ENCODE results near the gene EEIG1. TPM values are rescaled to one million over a fixed set of nuclear protein-coding genes. Genes with fewer than 3 reads are reported as not detected.

The EEIG1 gene
- total and polyA plus RNA-seq, 9 of the 15 experiments (the other 6 are each of a cell fraction or from before 2014, with no cell fraction given) = 0.17 to 16.7 (median 3.6) TPM

DNA sequence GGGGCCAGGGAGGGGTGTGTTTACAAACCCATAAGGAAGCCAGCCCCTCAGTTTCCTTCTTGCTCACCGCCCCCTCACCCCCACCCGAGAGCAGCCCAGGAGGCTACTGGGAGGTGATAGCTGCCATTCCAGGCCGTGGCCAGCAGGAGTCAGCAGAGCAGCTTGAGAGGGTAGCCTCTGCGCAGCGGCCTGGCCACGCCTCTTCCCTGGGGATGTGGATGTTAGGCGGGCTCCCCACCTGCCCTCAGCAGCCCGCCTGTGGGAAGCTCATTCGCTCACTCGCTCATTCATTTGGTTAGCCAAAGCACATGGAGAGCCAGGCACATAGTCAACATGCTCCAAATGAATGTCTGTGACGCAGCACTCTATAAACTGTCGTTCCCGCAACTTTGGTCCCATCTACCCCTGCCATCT, 37.1 kb downstream of the EEIG1 start (continued):
- TF ChIP-seq, protein P1, sequence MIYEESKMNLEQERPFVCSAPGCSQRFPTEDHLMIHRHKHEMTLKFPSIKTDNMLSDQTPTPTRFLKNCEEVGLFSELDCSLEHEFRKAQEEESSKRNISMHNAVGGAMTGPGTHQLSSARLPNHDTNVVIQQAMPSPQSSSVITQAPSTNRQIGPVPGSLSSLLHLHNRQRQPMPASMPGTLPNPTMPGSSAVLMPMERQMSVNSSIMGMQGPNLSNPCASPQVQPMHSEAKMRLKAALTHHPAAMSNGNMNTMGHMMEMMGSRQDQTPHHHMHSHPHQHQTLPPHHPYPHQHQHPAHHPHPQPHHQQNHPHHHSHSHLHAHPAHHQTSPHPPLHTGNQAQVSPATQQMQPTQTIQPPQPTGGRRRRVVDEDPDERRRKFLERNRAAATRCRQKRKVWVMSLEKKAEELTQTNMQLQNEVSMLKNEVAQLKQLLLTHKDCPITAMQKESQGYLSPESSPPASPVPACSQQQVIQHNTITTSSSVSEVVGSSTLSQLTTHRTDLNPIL (CRISPR knock-in tag; IDR thresholded peaks at IDR 0.05) = no peak
- TF ChIP-seq CBFB (CRISPR knock-in tag; IDR thresholded peaks at IDR 0.05) (peak; percentile 51; the same call in 1 of the 2 replicates), HLTF (IDR thresholded peaks at IDR 0.05) (no peak), ESRRA (IDR thresholded peaks at IDR 0.05; ENCODE audit: borderline replicate concordance, low read depth) (peak; percentile 52; the same call in 1 of the 2 replicates), NR2C1 (IDR thresholded peaks at IDR 0.05) (no peak), NR2C1 (tag; IDR thresholded peaks at IDR 0.05) (no peak), CHCHD3 (CRISPR knock-in tag; IDR thresholded peaks at IDR 0.05) (no peak), DPF2 (IDR thresholded peaks at IDR 0.05) (no peak), MBD2 (IDR thresholded peaks at IDR 0.05; ENCODE audit: borderline replicate concordance, low read depth) (no peak), FOS (IDR thresholded peaks at IDR 0.05; ENCODE audit: extremely low read depth, insufficient read length) (no peak), RBFOX2 (IDR thresholded peaks at IDR 0.05; ENCODE audit: low read depth, low read length) (no peak), LEF1 (IDR thresholded peaks at IDR 0.05) (no peak), ZNF239 (CRISPR knock-in tag; IDR thresholded peaks at IDR 0.05) (no peak)
- TF ChIP-seq, protein P2, sequence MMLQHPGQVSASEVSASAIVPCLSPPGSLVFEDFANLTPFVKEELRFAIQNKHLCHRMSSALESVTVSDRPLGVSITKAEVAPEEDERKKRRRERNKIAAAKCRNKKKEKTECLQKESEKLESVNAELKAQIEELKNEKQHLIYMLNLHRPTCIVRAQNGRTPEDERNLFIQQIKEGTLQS (IDR thresholded peaks at IDR 0.05) = no peak
- TF ChIP-seq, protein P2 (CRISPR knock-in tag; conservative IDR thresholded peaks at IDR 0.05) = no peak
- TF ChIP-seq, protein P3, sequence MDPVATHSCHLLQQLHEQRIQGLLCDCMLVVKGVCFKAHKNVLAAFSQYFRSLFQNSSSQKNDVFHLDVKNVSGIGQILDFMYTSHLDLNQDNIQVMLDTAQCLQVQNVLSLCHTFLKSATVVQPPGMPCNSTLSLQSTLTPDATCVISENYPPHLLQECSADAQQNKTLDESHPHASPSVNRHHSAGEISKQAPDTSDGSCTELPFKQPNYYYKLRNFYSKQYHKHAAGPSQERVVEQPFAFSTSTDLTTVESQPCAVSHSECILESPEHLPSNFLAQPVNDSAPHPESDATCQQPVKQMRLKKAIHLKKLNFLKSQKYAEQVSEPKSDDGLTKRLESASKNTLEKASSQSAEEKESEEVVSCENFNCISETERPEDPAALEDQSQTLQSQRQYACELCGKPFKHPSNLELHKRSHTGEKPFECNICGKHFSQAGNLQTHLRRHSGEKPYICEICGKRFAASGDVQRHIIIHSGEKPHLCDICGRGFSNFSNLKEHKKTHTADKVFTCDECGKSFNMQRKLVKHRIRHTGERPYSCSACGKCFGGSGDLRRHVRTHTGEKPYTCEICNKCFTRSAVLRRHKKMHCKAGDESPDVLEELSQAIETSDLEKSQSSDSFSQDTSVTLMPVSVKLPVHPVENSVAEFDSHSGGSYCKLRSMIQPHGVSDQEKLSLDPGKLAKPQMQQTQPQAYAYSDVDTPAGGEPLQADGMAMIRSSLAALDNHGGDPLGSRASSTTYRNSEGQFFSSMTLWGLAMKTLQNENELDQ (CRISPR knock-in tag; IDR thresholded peaks at IDR 0.05; ENCODE audit: borderline replicate concordance) = no peak
- TF ChIP-seq, protein P4, sequence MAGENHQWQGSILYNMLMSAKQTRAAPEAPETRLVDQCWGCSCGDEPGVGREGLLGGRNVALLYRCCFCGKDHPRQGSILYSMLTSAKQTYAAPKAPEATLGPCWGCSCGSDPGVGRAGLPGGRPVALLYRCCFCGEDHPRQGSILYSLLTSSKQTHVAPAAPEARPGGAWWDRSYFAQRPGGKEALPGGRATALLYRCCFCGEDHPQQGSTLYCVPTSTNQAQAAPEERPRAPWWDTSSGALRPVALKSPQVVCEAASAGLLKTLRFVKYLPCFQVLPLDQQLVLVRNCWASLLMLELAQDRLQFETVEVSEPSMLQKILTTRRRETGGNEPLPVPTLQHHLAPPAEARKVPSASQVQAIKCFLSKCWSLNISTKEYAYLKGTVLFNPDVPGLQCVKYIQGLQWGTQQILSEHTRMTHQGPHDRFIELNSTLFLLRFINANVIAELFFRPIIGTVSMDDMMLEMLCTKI (IDR thresholded peaks at IDR 0.05; ENCODE audit: partially characterized antibody) = no peak
- TF ChIP-seq, protein P5, sequence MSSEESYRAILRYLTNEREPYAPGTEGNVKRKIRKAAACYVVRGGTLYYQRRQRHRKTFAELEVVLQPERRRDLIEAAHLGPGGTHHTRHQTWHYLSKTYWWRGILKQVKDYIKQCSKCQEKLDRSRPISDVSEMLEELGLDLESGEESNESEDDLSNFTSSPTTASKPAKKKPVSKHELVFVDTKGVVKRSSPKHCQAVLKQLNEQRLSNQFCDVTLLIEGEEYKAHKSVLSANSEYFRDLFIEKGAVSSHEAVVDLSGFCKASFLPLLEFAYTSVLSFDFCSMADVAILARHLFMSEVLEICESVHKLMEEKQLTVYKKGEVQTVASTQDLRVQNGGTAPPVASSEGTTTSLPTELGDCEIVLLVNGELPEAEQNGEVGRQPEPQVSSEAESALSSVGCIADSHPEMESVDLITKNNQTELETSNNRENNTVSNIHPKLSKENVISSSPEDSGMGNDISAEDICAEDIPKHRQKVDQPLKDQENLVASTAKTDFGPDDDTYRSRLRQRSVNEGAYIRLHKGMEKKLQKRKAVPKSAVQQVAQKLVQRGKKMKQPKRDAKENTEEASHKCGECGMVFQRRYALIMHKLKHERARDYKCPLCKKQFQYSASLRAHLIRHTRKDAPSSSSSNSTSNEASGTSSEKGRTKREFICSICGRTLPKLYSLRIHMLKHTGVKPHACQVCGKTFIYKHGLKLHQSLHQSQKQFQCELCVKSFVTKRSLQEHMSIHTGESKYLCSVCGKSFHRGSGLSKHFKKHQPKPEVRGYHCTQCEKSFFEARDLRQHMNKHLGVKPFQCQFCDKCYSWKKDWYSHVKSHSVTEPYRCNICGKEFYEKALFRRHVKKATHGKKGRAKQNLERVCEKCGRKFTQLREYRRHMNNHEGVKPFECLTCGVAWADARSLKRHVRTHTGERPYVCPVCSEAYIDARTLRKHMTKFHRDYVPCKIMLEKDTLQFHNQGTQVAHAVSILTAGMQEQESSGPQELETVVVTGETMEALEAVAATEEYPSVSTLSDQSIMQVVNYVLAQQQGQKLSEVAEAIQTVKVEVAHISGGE (CRISPR knock-in tag; IDR thresholded peaks at IDR 0.05) = no peak
- TF ChIP-seq, protein P6, sequence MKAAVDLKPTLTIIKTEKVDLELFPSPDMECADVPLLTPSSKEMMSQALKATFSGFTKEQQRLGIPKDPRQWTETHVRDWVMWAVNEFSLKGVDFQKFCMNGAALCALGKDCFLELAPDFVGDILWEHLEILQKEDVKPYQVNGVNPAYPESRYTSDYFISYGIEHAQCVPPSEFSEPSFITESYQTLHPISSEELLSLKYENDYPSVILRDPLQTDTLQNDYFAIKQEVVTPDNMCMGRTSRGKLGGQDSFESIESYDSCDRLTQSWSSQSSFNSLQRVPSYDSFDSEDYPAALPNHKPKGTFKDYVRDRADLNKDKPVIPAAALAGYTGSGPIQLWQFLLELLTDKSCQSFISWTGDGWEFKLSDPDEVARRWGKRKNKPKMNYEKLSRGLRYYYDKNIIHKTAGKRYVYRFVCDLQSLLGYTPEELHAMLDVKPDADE (conservative IDR thresholded peaks at IDR 0.05; ENCODE audit: control insufficient read depth, low read depth, low read length) = no peak

All from K562 (cell line).